ENCODE data around the gene NFKBIL1.

DNA sequence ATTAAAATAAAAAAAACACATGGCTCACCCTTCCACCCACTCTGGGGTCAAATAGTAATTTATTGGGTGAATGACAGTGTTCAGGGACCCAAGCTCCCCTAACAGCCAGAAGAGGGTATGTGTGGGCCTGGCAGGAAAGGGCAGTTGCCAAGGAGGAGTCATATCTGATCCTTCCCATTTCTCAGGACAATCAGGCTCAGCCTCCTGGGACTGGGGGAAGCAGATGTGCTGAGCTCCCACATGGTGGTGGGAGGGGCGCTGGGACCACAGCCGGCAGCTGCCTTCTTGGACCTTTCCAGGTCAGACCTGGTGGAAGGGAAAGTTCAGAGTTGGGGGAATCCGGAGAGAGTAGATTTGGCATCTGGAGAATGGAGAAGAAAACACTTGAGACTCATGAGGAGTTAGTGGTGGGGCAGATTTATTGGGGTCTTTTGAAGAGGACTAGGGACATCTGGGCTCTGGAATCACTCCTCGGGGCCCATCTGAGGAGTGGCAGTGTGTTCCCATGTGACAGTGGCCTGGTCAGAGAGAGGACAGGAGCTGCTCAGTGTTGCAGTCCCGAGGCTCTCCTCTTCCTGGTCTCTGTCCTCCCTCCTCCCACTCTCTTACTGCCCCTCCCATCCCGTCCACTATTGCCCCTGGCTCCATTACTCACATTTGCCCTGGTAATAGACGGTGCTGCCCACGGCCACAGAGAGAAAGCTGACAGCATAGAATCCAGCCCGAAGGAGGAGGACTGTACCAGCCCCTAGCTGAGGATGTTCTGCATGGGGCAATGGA lies 41.7 kb downstream of the NFKBIL1 start:
- TF ChIP-seq, protein P1, sequence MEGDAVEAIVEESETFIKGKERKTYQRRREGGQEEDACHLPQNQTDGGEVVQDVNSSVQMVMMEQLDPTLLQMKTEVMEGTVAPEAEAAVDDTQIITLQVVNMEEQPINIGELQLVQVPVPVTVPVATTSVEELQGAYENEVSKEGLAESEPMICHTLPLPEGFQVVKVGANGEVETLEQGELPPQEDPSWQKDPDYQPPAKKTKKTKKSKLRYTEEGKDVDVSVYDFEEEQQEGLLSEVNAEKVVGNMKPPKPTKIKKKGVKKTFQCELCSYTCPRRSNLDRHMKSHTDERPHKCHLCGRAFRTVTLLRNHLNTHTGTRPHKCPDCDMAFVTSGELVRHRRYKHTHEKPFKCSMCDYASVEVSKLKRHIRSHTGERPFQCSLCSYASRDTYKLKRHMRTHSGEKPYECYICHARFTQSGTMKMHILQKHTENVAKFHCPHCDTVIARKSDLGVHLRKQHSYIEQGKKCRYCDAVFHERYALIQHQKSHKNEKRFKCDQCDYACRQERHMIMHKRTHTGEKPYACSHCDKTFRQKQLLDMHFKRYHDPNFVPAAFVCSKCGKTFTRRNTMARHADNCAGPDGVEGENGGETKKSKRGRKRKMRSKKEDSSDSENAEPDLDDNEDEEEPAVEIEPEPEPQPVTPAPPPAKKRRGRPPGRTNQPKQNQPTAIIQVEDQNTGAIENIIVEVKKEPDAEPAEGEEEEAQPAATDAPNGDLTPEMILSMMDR (IDR thresholded peaks at IDR 0.05) = no peak
- no peak for TF ChIP-seq POLR2A (IDR thresholded peaks at IDR 0.05)

Data from thyroid gland (tissue), 4 donors.